Upper lobe of left lung (tissue), 6 donors: Measurements from ENCODE around the gene CNTROB. TPM values are rescaled to one million over a fixed set of nuclear protein-coding genes. Genes with fewer than 3 reads are reported as not detected.
A peak's percentile ranks its signal among the peaks of the same experiment; 100 is the strongest.

Source experiments
- ATAC-seq, 2 donors: fragments of 200-7000 bp; cut with Tn5 transposase; one replicate each; pipeline ENCODE4 v1.9.1; 2022; ENCODE audit warnings: mild to moderate bottlenecking in 2 of 2, moderate library complexity in 2 of 2; ENCODE audit not compliant: low FRiP score in 2 of 2
- DNase-seq, 2 donors: peaks; one replicate each; pipeline ENCODE4 v3.0.0-alpha.2; 2019 to 2020
- H3K27ac ChIP-seq, 4 donors: fragments of 200-600 bp; sonication (generic); one replicate each; pipeline ENCODE4 v1.5.1; 2016 to 2019
- H3K27me3 ChIP-seq, 4 donors: fragments of 200-600 bp; sonication (generic); one replicate each; pipeline ENCODE4 v1.5.1; 2017 to 2019
- H3K36me3 ChIP-seq, 4 donors: fragments of 200-600 bp; sonication (generic); one replicate each; pipeline ENCODE4 v1.5.1; 2016 to 2019
- H3K4me1 ChIP-seq, 4 donors: fragments of 200-600 bp; sonication (generic); one replicate each; pipeline ENCODE4 v1.5.1; 2018 to 2019
- H3K4me3 ChIP-seq, 4 donors: fragments of 200-600 bp; sonication (generic); one replicate each; pipeline ENCODE4 v1.5.1; 2017 to 2019; ENCODE audit warnings: mild to moderate bottlenecking in 2 of 4, moderate library complexity in 1 of 4
- H3K9me3 ChIP-seq, 4 donors: fragments of 200-600 bp; sonication (generic); one replicate each; pipeline ENCODE4 v1.5.1; 2018 to 2019
- CTCF ChIP-seq, 6 experiments: fragments of 450-650 bp in 4 of 6; fragments of 200-600 bp in 2 of 6; sonication (generic) in 2 of 6; IDR thresholded peaks; one replicate each; pipeline ENCODE4 v1.5.1; 2016 to 2019; ENCODE audit warnings: antibody characterized with exemption in 6 of 6
- EP300 ChIP-seq, 4 donors: sonication (generic); formaldehyde crosslinking; IDR thresholded peaks; one replicate each; pipeline ENCODE4 v1.5.1; 2017; ENCODE audit warnings: antibody characterized with exemption in 4 of 4, control low read depth in 2 of 4
- POLR2A ChIP-seq, 4 donors: fragments of 450-650 bp; IDR thresholded peaks; one replicate each; pipeline ENCODE4 v1.5.1; 2016 to 2017; ENCODE audit warnings: antibody characterized with exemption in 4 of 4, mild to moderate bottlenecking in 2 of 4
- POLR2AphosphoS5 ChIP-seq, 2 donors: sonication (generic); formaldehyde crosslinking; IDR thresholded peaks; one replicate each; pipeline ENCODE4 v1.5.1; 2017; ENCODE audit warnings: antibody characterized with exemption in 2 of 2
- WGBS, 2 donors: methylation state at CpG; one replicate each; pipeline ENCODE4 v1.1.5; 2017 to 2018; 5-methylcytosine and 5-hydroxymethylcytosine counted together
- total RNA-seq, 6 donors: library from RNA; depleted of rRNA in 4 of 6; stranded (reverse); fragments of >200 nt in 4 of 6; gene quantifications; one replicate each; pipeline versions ENCODE4 v1.1.0 to v1.2.1, GENCODE V29; 2016 to 2021
- donor health status: DM: no; HTN: no; CAD: no; lungs with moderate emphysema.
- donor health status: DM: no; HTN: yes; CAD: no; lungs with severe emphysema.

CNTROB gene
- 100 to 1,000 TPM in 2 of 6 donors, 10 to 100 TPM in 4; 50.6 to 216 (median 88.3) TPM for total RNA-seq

GRCh38 chr17:7931709-7932482 lies at the start of gene CNTROB, which contains the start of gene TRAPPC1:
CNTROB (plus strand) TSS chr17:7932206; CDS start chr17:7933080, 874 bp downstream.
TRAPPC1 (minus strand) TSS chr17:7931946; CDS start chr17:7931829, 117 bp downstream.
- peak; percentile 100 for DNase-seq
- 0% methylated on average over 25 to 46 of the region's 55 CpGs for WGBS, 2 donors
- peaks cover 4 to 25% (median 14%) of the 10 kb centered on the region in 4 donors for H3K36me3 ChIP-seq

GRCh38 chr17:7882629-7883028 lies 49.4 kb upstream of the CNTROB start:
- H3K27me3 ChIP-seq, result no peaks in the 10 kb centered on the region
- H3K4me1 ChIP-seq, result peaks cover 31 to 43% (median 36%) of the 10 kb centered on the region in 4 donors
- H3K4me3 ChIP-seq, result no peak overlapping the region
- peaks cover 0 to 19% (median 2%) of the 10 kb centered on the region in 4 donors for H3K36me3 ChIP-seq
- peak overlapping the region in 3 of 4 donors; percentile 7 to 96 (median 27) for H3K27ac ChIP-seq
- no peaks in the 10 kb centered on the region for H3K9me3 ChIP-seq
- 80 to 92% methylated on average over 3 of the region's 3 CpGs for WGBS, 2 donors
- DNase-seq (no peak), ATAC-seq (no peak)
- TF ChIP-seq CTCF (IDR thresholded peaks at IDR 0.05) (no peak), POLR2A (IDR thresholded peaks at IDR 0.05) (no peak), EP300 (IDR thresholded peaks at IDR 0.05) (no peak), POLR2AphosphoS5 (IDR thresholded peaks at IDR 0.05) (no peak)

More at GRCh38 chr17:7931709-7932482, at the start of gene CNTROB, which contains the start of gene TRAPPC1:
- H3K4me3 ChIP-seq, result peak within 1 kb of the TSS; percentile 67 to 81 (median 77)
- peak in 3 of 4 donors; percentile 43 to 93 (median 62) for TF ChIP-seq POLR2A (IDR thresholded peaks at IDR 0.05)
- TF ChIP-seq EP300 (IDR thresholded peaks at IDR 0.05), result no peak
- TF ChIP-seq POLR2AphosphoS5 (IDR thresholded peaks at IDR 0.05), result peak; percentile 68 to 87
- peak in 2 of 6 experiments; percentile 11 to 24 for TF ChIP-seq CTCF (IDR thresholded peaks at IDR 0.05)
- peak; percentile 98 to 99 for ATAC-seq
- H3K9me3 ChIP-seq, result no peaks in the 10 kb centered on the region
- H3K27me3 ChIP-seq, result no peaks in the 10 kb centered on the region
- peak within 1 kb of the TSS; percentile 80 to 91 (median 88) for H3K27ac ChIP-seq
- H3K4me1 ChIP-seq, result peaks cover 16 to 48% (median 22%) of the 10 kb centered on the region in 4 donors

GRCh38 chr17:7883781-7884386 lies 48.1 kb upstream of the CNTROB start:
- Histone ChIP-seq H3K27me3 (no peaks in the 10 kb centered on the region), H3K4me1 (peaks cover 43 to 56% (median 48%) of the 10 kb centered on the region in 4 donors), H3K36me3 (peaks cover 0 to 15% (median 2%) of the 10 kb centered on the region in 4 donors), H3K27ac (peak overlapping the region; percentile 89 to 96 (median 92)), H3K4me3 (peak overlapping the region in 3 of 4 donors; percentile 62 to 96 (median 84)), H3K9me3 (no peaks in the 10 kb centered on the region)
- ATAC-seq, result no peak
- 6 to 8% methylated on average over 3 of the region's 3 CpGs for WGBS, 2 donors
- DNase-seq, result no peak
- no peak for TF ChIP-seq POLR2A (IDR thresholded peaks at IDR 0.05)
- no peak for TF ChIP-seq EP300 (IDR thresholded peaks at IDR 0.05)
- TF ChIP-seq CTCF (IDR thresholded peaks at IDR 0.05), result no peak
- no peak for TF ChIP-seq POLR2AphosphoS5 (IDR thresholded peaks at IDR 0.05)

GRCh38 chr17:7884581-7885366 lies 47.2 kb upstream of the CNTROB start:
- peak in 1 of 2 donors; percentile 90 for DNase-seq
- no peak for ATAC-seq
- peaks cover 52 to 65% (median 57%) of the 10 kb centered on the region in 4 donors for H3K4me1 ChIP-seq

More at GRCh38 chr17:7884581-7885366, 47.2 kb upstream of the CNTROB start:
- Histone ChIP-seq H3K4me3 (peak overlapping the region; percentile 50 to 96 (median 73)), H3K36me3 (peaks cover 0 to 15% (median 2%) of the 10 kb centered on the region in 4 donors), H3K27me3 (no peaks in the 10 kb centered on the region), H3K27ac (peak overlapping the region; percentile 89 to 96 (median 92)), H3K9me3 (no peaks in the 10 kb centered on the region)
- TF ChIP-seq POLR2AphosphoS5 (IDR thresholded peaks at IDR 0.05) (no peak), POLR2A (IDR thresholded peaks at IDR 0.05) (no peak), CTCF (IDR thresholded peaks at IDR 0.05) (no peak), EP300 (IDR thresholded peaks at IDR 0.05) (no peak)
- 0 to 1% methylated on average over 6 to 43 of the region's 100 CpGs for WGBS, 2 donors
